Right lobe of liver (tissue), 4 donors: Measurements from ENCODE around the gene GMDS.

Source experiments
- POLR2A ChIP-seq: fragments of 450-650 bp; IDR thresholded peaks from one replicate; pipeline ENCODE4 v1.6.1; 2017; ENCODE audit warnings: antibody characterized with exemption, mild to moderate bottlenecking
- TF ChIP-seq, protein P1 (sequence below), 4 donors: fragments of 200-600 bp in 3 of 4; fragments of 450-650 bp in 1 of 4; IDR thresholded peaks; one replicate each; pipeline versions ENCODE4 v1.5.1 to v1.8.0; 2016 to 2022; ENCODE audit warnings: antibody characterized with exemption in 4 of 4, mild to moderate bottlenecking in 2 of 4
- donor health status: DM: no; HTN: no; CAD: no.
- donor health status: DM: no; HTN: no; CAD: no.
- donor health status: DM: no; HTN: yes; CAD: no.

DNA sequence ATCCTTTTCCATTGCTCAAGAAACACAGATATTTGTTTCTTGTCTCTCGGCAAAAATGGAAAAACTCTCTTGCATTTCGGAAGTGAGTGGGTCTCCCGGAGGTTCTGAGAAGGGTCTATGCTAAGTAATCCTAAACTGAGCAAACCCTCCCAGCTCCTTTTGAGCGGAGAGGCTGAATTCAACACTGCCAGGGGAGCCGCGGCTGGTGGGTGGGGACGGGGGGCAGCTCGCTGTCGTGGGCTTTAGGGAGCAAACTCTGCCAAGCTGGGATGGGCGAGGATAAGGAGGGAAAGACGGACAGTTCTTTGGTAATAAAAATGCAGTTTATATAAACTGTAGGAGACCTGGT lies 424.3 kb downstream of the GMDS start:
- TF ChIP-seq, protein P1, sequence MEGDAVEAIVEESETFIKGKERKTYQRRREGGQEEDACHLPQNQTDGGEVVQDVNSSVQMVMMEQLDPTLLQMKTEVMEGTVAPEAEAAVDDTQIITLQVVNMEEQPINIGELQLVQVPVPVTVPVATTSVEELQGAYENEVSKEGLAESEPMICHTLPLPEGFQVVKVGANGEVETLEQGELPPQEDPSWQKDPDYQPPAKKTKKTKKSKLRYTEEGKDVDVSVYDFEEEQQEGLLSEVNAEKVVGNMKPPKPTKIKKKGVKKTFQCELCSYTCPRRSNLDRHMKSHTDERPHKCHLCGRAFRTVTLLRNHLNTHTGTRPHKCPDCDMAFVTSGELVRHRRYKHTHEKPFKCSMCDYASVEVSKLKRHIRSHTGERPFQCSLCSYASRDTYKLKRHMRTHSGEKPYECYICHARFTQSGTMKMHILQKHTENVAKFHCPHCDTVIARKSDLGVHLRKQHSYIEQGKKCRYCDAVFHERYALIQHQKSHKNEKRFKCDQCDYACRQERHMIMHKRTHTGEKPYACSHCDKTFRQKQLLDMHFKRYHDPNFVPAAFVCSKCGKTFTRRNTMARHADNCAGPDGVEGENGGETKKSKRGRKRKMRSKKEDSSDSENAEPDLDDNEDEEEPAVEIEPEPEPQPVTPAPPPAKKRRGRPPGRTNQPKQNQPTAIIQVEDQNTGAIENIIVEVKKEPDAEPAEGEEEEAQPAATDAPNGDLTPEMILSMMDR (IDR thresholded peaks at IDR 0.05), result no peak
- TF ChIP-seq POLR2A, result no peak
